NCI-H187 treated with DMSO at 0.1 percent for 48 hours (cell line): Measurements from ENCODE around the gene FIG4.
"Not testable (repeated sequence)": the region's sequence is repeated elsewhere in the genome, so short reads cannot be mapped to it uniquely, and the experiment has no call there.

ENCODE experiments used
- DNase-seq: peaks from one replicate; lab custom pipeline; 2025; lab: John Stamatoyannopoulos, UW

FIG4 gene

GRCh38 chr6:109854541-109855308 is 163.6 kb downstream of the FIG4 start:
- DNase-seq = no peak

DNA sequence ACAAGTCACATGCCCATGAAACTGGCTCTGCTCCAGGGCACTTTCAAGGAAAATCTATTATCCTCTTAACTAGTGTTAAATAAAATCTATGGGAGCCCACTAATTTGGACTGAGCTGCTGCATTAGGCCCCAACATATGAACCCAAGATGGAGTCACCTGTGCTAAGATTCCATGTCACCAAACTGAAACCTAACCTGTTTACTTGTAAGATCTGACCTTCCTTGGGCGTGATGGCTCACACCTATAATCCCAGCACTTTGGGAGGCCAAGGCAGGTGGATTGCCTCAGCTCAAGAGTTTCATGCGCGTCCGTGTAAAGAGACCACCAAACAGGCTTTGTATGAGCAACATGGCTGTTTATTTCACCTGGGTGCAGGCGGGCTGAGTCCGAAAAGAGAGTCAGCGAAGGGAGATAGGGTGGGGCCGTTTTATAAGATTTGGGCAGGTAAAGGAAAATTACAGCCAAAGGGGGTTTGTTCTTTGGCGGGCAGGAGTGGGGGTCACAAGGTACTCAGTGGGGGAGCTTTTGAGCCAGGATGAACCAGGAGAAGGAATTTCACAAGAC is 164.5 kb downstream of the FIG4 start:
- not testable (repeated sequence) for DNase-seq

GRCh38 chr6:109861946-109862345 is 170.8 kb downstream of the FIG4 start:
- DNase-seq = no peak

- no peak for DNase-seq
Measured at GRCh38 chr6:109864050-109864449, 173.0 kb downstream of the FIG4 start.

- no peak for DNase-seq
Measured at GRCh38 chr6:109865968-109866367, 174.9 kb downstream of the FIG4 start.

DNA sequence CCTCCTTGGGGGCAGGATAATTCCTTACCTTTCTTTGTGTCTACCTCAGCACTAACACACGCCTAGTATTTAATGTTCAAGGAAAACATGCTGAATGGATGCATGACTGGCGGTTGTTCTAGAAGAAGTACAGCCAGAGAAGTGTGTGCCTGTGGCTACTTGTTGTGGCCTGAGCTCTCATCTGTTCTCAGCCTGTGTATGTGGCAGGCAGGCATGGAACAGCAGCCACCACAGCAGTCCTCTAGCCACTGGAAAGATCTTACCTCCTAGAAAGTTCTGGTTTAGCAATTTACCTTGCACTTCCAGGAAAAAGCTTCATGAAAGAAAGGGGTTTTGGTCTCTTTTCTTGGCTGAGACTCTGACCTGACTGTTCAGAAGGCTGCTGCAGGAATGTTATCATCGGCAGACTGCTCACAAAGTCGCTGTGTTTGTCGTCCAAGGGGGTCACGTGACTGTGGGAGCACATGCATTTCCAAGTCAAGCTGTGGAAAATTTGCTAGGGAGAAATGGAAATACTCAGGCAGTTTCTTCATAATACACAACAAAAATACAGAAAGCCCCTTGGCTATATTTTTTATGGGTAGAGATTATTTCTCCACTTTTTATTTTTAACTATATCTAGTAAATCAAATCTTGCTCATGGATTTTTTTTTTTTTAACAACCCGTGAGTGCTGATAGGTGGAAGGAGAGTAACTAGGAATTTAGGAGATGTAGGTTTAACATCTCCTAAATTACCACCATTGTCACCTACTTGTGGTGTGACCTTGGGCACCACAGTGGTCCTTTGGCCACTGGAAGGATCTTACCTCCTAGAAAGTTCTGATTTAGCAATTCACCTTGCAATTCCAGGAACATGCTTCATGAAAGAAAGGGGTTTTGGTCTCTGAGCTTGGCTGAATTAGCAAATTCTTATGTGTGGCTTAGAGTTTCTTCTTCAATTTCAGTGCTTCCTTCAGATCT is 176.2 kb downstream of the FIG4 start:
- DNase-seq = no peak

- DNase-seq = no peak
Measured at GRCh38 chr6:109867970-109868358, 176.9 kb downstream of the FIG4 start.

DNA sequence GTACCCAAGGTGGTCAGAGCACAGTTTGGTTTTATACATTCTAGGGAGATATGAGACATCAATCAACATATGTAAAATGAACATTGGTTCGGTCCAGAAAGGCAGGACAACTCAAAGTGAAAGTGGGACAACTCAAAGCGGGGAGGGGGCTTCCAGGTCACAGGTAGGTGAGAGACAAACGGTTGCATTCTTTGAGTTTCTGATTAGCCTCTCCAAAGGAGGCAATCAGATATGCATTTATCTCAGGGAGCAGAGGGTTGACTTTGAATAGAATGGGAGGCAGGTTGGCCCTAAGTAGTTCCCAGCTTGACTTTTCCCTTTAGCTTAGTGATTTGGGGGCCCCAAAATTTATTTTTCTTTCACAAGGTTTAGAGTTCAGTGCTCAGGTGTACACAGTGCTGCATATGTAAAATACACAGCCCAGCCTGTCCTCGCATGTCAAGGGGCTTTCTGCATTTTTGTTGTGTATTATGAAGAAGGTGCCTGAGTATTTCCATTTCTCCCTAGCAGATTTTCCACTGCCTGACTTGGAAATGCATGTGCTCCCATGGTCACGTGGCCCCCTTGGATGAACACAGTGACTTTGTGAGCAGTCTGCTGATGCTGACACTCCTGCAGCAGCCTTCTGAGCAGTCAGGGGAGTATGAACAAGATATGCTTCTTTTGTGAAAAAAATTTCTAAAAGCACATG is 178.4 kb downstream of the FIG4 start:
- DNase-seq = not testable (repeated sequence)

- no peak for DNase-seq
Measured at GRCh38 chr6:109870089-109870410, 179.0 kb downstream of the FIG4 start.

DNA sequence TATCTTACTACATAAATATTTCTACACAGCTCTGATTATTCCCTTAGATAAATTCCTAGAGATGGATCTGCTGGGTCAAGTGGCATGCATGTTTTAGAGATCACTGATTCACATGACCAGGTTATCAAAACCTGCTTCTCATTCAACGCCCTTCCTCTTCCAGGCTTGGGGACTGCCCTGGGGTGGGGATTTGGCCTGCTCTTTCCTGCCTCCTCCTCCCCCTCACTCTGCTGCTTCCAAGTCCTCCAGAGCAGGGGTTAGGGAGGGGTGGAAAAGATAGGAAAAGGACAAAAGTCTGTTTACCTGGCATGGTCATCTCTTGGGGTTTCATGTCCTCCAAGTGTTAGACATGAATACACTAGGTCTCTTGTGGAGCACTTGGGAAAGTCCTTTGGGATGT is 181.5 kb downstream of the FIG4 start:
- DNase-seq = no peak

- no peak for DNase-seq
Measured at GRCh38 chr6:109872968-109873545, 182.0 kb downstream of the FIG4 start.

DNA sequence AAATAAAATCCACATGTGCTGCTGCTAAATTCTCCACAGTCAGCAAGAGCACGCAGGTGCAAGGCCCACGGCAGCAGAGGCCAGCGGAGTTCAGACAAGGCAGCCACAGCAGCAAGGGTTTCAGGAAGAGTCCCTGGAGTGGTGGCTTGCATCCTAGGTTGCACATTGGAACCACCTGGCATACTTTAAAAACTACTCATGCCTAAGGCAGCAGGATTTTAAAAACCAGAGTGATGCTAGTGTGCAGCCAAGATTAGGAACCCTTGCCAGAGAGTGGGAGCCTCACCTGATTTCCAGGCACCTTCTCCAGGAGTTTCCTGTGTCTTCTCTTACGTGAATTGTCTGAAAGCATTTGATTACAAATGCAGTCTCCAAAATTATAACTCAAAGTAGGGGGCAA is 183.0 kb downstream of the FIG4 start:
- DNase-seq = no peak

DNA sequence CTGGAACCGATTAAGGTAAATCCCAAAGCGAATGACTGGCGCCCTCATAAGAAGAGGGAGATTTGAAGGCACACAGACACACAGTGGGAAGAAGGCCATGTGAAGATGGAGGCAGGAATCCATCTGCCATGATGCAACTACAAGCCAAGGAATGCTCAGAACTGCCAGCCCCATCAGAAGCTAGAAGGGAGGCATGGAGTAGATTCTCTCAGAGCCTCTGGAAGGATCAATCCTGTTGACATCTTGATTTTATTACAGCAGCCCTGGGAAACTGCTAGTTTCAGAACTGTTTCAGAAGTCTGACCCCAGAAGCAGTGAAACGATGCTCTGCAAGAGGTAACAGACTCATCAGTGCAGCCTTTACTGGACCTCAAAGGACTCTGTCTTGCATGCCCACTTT is 183.5 kb downstream of the FIG4 start:
- DNase-seq = no peak
